Stimulated activated CD8-positive, alpha-beta memory T cell treated with anti-CD3 and anti-CD28 coated beads, Interleukin-4, amount 100 ng/mL, for 48 hours (primary cell): ENCODE results near the gene GLYATL3.

ENCODE experiments used
- DNase-seq: peaks from one replicate; pipeline ENCODE4 v3.0.0-alpha.2; 2020

GLYATL3 gene

DNA sequence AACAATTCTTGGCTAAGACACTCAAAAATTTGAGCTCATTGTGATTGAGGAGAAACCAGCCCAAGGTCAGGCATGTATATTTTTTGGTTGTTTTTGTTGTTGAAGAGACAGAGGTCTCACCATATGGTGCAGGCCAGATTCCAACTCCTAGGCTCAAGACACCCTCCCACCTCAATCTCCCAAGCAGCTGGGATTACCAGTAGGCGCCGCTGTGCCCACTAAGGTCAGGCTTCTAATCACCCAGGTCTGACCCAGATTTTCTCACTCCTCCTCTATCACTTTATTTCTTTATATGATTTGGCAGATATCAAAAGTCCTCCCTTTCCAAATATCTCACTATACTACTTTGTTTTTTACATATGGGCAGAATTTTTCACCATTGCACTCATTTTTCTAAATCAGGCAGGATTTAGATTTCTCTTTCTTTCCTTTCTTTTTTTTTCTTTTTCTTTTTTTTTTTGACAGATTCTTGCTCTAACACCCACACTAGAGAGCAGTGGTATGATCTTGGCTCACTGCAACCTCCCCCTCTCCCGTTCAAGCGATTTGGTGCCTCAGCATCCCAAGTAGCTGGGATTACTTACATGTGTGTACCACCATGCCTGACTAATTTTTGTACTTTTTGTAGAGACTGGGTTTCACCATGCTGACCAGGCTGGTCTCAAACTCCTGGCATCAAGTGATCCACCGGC, 49.0 kb downstream of the GLYATL3 start:
- no peak for DNase-seq

- DNase-seq: no peak
Measured at GRCh38 chr6:49549691-49550491, 50.2 kb downstream of the GLYATL3 start.

DNA sequence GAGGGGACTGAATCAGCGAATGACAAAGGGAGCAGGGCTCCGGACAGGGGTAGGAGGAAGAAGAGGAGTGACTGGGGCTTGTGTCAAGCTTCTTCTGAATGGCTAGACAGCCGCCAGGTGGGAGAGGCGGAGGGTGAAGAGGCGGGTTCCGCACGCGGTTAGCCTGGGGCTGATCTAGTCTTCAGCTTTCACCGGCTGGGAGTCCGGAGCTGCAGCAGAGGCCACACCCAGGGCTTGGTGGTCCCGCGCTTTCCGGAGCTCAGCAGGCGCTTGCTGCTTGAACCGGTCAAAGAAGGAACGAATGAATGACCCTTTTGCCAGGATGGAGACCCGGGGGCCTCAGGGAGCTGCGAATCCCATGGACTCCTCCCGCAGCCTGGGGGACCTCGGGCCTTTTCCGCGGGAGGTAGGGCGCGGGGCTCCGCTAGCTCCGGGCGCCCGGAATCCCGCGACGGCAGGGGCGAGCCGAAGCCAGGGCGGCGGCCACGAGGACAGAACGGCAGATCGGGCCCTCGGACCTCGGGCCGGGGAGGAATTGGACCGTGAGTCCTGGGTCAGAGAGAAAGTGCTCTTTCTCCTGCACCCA, 50.9 kb downstream of the GLYATL3 start, which contains the start of gene C6orf141:
Gene C6orf141, plus strand, starts transcription at position 177 of the 586 bp plus-strand sequence. Its CDS starts 125 bp downstream, at position 302.
- peak; percentile 52 for DNase-seq

DNA sequence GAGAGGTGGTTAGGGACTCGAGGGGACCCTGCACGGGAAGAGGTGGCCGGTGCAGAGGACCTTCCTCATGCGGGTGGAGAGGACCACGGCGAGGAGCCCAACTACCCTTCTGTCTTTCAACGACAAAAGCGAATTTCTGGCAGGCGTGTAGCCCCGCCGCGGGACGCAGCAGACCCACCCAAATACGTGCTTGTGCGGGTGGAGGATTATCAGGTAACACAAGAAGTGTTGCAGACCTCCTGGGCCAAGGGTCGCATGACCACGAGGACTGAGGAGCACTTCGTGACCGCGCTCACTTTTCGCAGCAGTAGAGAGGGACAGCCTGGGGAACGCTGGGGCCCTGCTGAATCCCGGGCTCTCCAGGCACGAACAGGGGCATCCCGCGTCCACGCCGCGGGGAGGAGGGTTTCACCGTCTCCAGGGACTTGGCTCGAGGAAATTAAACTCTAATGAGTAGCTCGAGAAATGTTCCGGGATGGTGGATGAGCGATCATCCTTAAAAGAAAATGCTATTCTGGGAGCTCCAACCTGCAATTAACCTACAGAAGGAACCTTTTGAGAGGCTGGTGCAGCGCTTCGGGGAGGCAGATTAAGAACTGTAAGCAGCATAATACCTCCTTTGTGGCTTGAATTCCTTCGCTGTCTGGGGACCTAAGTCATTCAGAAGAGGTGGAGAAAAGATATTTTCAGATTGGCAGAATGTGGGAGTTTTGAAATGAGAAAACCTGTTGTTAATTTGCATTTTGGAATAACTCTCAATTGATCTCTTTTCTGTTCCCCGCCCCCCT, 51.5 kb downstream of the GLYATL3 start:
- no peak for DNase-seq

DNA sequence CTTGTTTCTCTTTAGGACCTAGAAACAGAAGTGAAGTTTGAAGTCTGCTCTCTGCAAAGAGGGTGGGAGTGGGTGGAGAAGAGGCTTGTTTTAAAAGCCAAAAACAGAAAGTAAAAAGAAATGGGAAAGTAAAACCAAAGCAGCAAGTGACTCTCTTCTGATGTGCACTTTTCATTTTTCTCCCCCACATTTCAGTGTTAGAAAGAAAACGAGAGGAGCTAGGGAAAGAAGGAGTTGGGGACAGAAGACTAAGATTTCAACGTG, 52.1 kb downstream of the GLYATL3 start:
- no peak for DNase-seq

- no peak for DNase-seq
Measured at GRCh38 chr6:49552596-49552995, 52.9 kb downstream of the GLYATL3 start.

DNA sequence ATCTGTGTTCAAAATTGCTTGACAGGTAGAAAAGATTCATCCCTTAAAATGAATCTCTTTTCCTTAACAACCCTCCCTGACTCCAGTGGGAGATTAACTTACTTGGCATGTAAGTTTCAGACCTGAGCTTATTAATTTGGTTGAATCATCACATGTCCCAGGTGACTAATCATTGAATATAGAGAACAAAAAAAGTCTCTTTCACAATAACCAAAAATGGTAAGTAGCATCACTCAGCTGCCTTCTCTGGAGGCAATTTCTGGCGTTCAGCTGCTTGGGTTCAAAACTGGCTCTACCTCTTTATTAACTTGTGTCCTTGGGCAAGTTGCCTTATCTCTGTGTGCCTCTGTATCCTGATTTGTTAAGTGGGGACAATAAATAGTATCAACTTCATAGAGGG, 53.7 kb downstream of the GLYATL3 start:
- no peak for DNase-seq

DNA sequence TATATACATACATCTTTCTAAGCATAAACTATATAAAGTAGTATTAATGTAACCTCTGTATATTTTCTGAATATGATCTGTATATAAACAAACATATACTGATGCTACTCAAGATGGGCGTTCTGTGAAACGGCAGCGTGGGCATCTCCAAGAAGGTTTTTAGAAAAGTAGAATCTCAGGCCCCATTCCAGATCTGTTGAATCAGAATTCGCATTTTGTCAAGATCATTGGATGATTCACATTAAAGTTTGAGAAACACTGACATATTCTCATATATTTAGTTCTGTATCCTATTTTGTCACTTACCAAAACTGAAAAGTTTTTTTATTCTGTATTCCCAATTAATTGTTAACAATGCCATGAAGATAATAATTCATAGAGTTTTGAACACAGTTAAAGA, 56.2 kb downstream of the GLYATL3 start:
- DNase-seq: no peak

DNA sequence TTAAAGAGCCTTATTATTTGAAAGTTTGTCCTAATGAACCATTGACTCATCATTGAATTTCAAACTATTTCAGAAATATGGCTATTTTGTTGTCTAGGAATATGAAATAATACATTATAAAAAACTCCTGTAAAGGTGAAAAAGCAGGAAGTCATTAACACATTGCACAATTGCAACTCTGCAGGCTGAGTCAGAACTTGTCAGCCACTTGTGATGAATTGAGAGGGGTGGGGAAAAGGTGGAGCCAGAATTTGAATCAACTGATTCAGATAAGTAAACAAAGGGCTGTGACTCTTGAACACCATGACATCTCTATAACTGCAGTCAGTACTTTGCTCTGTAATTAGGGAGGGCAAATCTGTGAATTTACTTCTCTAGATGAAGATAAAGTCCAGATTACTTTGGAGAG, 56.7 kb downstream of the GLYATL3 start:
- DNase-seq: no peak

DNA sequence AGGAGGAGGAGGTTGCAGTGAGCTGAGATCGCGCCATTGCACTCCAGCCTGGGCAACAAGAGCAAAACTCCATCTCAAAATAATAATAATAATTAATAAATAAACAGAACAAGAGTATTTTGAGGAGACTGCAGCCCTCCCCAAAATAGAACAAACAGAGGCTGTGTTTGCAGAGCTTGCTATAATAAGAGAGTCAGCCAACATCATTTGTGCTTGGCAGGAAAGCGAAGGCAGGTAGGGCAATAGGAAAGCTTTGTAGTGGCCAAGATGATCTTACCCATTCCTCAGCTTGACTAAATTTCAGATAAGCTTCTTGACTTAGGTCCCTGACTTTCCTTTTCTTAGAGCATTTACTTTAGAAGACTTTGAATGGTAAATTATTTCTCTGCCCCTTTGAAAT, 57.5 kb downstream of the GLYATL3 start:
- DNase-seq: no peak

- DNase-seq: no peak
Measured at GRCh38 chr6:49558238-49558637, 58.5 kb downstream of the GLYATL3 start.

GRCh38 chr6:49563006-49563886, 63.5 kb downstream of the GLYATL3 start:
- no peak for DNase-seq

GRCh38 chr6:49564552-49564951, 64.8 kb downstream of the GLYATL3 start:
- no peak for DNase-seq

- DNase-seq: no peak
Measured at GRCh38 chr6:49565261-49565660, 65.5 kb downstream of the GLYATL3 start.

GRCh38 chr6:49565855-49566254, 66.1 kb downstream of the GLYATL3 start:
- no peak for DNase-seq

- DNase-seq: no peak
Measured at GRCh38 chr6:49570474-49571079, 70.9 kb downstream of the GLYATL3 start.

GRCh38 chr6:49576618-49577017, 76.9 kb downstream of the GLYATL3 start:
- no peak for DNase-seq
